NB4 (cell line): Measurements from ENCODE around the gene YWHAE.

Experiments used
- MYC ChIP-seq: IDR thresholded peaks from 2 replicates; pipeline ENCODE4 v1.6.1; 2011; ENCODE audit warnings: low read depth, low read length
- POLR2A ChIP-seq: IDR thresholded peaks from 2 replicates; pipeline ENCODE4 v1.6.1; 2011; ENCODE audit warnings: mild to moderate bottlenecking; ENCODE audit not compliant: insufficient read length; ENCODE audit errors: extremely low read depth
- TF ChIP-seq, protein P1 (sequence below): IDR thresholded peaks from one replicate; pipeline ENCODE4 v1.5.1; 2012; ENCODE audit warnings: low read depth, low read length
- TF ChIP-seq, protein P2 (sequence below): IDR thresholded peaks from 2 replicates; pipeline ENCODE4 v1.6.1; 2011; ENCODE audit warnings: low read depth, low read length

- TF ChIP-seq, protein P1, sequence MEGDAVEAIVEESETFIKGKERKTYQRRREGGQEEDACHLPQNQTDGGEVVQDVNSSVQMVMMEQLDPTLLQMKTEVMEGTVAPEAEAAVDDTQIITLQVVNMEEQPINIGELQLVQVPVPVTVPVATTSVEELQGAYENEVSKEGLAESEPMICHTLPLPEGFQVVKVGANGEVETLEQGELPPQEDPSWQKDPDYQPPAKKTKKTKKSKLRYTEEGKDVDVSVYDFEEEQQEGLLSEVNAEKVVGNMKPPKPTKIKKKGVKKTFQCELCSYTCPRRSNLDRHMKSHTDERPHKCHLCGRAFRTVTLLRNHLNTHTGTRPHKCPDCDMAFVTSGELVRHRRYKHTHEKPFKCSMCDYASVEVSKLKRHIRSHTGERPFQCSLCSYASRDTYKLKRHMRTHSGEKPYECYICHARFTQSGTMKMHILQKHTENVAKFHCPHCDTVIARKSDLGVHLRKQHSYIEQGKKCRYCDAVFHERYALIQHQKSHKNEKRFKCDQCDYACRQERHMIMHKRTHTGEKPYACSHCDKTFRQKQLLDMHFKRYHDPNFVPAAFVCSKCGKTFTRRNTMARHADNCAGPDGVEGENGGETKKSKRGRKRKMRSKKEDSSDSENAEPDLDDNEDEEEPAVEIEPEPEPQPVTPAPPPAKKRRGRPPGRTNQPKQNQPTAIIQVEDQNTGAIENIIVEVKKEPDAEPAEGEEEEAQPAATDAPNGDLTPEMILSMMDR = no peak
- TF ChIP-seq POLR2A (no peak), MYC (no peak)
- TF ChIP-seq, protein P2, sequence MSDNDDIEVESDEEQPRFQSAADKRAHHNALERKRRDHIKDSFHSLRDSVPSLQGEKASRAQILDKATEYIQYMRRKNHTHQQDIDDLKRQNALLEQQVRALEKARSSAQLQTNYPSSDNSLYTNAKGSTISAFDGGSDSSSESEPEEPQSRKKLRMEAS = no peak
These were observed 49.5 kb upstream of the YWHAE start for GRCh38 chr17:1449412-1449967.
